GM21717 (cell line): ENCODE results near the gene IFTAP.

Source experiments
- ATAC-seq: cut with Tn5 transposase; IDR thresholded peaks from one replicate; pipeline ENCODE4 v1.9.1; 2021; ENCODE audit warnings: mild to moderate bottlenecking, moderate library complexity; ENCODE audit not compliant: unreplicated experiment

The IFTAP gene

GRCh38 chr11:36703055-36703404 lies 108.7 kb downstream of the IFTAP start:
- ATAC-seq, result peak; percentile 69
